IPS-18c (cell line): ENCODE results near the gene WBP2.
"Not testable (repeated sequence)": the region's sequence is repeated elsewhere in the genome, so short reads cannot be mapped to it uniquely, and the experiment has no call there.

Experiments used
- H3K4me3 ChIP-seq: 2 replicates; pipeline ENCODE4 v1.7.0; 2013; ENCODE audit warnings: low read depth, mild to moderate bottlenecking, low read length, moderate library complexity; ENCODE audit not compliant: insufficient read depth
- H3K9me3 ChIP-seq: one replicate; pipeline ENCODE4 v1.6.1; 2013; ENCODE audit warnings: mild to moderate bottlenecking, low read length, moderate library complexity; ENCODE audit not compliant: control insufficient read depth, insufficient read depth

WBP2 gene

DNA sequence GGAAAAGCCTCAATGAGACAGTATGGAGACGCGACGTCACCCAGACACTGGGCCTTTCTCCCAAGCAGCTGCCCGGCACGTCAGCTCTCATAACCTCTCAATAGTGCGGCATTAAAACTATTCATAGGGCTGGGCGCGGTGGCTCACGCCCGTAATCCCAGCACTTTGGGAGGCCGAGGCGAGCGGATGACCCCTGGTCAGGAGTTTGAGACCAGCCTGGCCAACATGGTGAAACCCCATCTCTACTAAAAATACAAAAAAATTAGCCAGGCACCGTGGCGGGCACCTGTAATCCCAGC lies 3.5 kb downstream of the WBP2 start:
- H3K9me3 ChIP-seq, H3K4me3 ChIP-seq: not testable (repeated sequence)

GRCh38 chr17:75850928-75851692 lies 4.0 kb downstream of the WBP2 start:
- H3K4me3 ChIP-seq = no peak overlapping the region

GRCh38 chr17:75849724-75850123 lies 5.4 kb downstream of the WBP2 start:
- H3K9me3 ChIP-seq = no peaks in the 10 kb centered on the region
- H3K4me3 ChIP-seq = no peak overlapping the region

More at GRCh38 chr17:75850928-75851692, 4.0 kb downstream of the WBP2 start:
- no peaks in the 10 kb centered on the region for H3K9me3 ChIP-seq

- no peak overlapping the region for H3K4me3 ChIP-seq
- H3K9me3 ChIP-seq = no peaks in the 10 kb centered on the region
Observed at GRCh38 chr17:75849279-75849646, 5.9 kb downstream of the WBP2 start.

DNA sequence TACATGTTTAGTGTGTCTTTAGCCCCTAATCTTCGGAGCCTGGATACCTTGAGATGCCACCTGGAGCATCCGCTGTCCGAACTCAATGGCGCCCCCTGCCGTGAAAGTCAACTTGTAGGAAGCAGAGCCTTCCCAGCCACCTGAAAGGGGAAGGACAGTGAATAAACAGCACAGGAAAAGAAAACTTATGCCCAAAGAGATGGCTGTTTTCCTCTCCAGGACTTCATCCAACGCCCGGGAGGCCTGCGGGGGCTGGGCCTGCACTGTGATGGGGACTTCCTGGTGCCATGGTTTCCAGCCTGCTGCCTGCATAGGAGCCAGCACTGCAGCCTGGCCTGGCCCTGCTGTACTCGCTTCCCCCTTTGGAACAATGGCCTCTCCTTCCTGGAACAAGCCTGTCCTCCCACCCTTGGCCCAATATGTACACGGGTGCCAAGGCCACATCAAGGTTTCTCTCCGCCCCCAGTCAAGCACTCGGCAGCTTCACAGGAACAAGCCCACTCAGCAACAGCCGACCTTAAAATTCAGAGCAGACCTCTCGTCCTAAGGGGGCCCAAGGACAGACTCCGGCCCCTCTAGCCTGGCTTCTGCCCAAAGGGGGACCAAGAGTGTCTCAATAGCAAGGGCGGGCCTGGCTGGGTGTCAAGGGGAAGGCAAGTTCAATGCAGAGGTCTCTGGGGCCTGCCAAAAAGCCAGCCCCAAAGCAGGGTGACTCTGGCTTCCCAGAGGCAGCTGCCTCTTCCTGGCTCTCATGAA lies 6.4 kb downstream of the WBP2 start:
- no peak overlapping the region for H3K4me3 ChIP-seq
- no peaks in the 10 kb centered on the region for H3K9me3 ChIP-seq

DNA sequence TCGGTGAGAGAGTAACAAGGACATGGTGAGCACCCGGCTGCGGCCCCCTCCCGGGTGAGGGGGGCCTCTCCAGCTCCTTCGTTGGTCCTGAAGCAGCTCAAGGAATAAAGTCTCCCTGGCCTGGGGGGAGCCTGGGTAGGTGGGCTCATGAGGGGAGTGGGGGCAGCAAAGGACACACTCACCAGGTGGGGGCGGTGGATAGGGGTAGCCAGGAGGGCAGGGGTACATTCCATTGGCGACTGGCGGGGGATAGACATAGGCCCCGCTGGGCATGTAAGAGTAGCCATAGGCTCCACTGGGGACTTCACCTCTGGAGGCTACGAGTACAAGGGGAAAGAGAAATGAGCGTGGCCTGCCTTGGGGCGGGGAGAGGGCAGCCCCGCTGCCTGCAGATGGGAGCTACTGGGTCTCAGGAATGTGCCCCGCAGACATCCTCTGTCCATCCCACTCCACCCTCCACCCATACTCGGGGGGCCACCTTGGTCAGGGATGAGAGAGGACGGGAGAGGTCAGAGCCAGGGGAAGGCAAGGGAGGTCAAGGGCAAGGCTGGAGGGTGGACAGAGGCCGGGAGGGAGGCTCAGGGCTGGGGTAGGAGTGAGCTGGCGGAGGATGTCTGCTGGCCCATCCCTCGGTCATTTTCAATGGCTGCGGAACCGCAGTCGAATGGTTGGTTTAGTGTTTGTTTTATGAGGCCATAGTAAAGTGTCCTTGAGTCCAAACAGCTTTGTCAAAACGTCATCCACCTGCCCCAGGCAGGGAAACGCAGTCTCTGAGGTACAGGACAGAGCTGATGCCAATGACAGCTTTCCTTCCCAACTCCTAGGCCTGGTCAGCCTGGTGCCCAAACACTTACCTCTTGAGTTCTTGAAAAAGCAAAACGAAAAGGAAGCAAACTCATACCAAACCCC lies 7.3 kb downstream of the WBP2 start:
- Histone ChIP-seq H3K4me3 (no peak overlapping the region), H3K9me3 (no peaks in the 10 kb centered on the region)

GRCh38 chr17:75846692-75847613 lies 8.2 kb downstream of the WBP2 start:
- Histone ChIP-seq H3K9me3 (no peaks in the 10 kb centered on the region), H3K4me3 (no peak overlapping the region)

GRCh38 chr17:75845933-75846691 lies 9.0 kb downstream of the WBP2 start:
- H3K9me3 ChIP-seq = no peaks in the 10 kb centered on the region
- H3K4me3 ChIP-seq = no peak overlapping the region

GRCh38 chr17:75845058-75845711 lies 9.9 kb downstream of the WBP2 start:
- Histone ChIP-seq H3K9me3 (no peaks in the 10 kb centered on the region), H3K4me3 (no peak overlapping the region)

DNA sequence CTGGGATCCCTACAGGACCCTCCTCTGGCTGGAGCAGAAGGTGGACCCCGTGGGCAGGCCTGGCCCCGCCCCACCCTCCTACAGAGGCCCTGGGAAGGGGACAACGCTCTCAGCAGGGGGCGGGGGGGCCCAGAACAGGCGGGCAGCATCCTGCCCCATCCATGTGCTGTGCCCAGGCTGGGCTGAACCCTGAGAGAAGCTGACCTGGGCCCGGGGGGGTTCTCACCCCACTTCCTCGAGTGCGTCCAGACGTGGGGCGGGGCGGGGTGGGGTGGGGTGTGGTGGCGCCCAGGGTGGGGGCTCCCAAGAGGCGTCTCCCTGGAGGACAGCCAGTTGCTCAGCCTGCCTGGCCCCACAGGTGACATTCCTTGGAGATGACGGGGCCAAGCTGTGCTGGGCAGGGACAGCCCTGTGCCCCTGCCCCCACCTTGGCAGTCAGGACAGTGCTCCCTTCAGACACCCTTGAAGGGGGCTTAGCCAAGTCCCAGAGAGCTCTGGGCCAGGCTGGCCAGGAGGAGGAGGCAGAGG lies 10.5 kb downstream of the WBP2 start:
- H3K4me3 ChIP-seq = no peak overlapping the region
- H3K9me3 ChIP-seq = no peaks in the 10 kb centered on the region

DNA sequence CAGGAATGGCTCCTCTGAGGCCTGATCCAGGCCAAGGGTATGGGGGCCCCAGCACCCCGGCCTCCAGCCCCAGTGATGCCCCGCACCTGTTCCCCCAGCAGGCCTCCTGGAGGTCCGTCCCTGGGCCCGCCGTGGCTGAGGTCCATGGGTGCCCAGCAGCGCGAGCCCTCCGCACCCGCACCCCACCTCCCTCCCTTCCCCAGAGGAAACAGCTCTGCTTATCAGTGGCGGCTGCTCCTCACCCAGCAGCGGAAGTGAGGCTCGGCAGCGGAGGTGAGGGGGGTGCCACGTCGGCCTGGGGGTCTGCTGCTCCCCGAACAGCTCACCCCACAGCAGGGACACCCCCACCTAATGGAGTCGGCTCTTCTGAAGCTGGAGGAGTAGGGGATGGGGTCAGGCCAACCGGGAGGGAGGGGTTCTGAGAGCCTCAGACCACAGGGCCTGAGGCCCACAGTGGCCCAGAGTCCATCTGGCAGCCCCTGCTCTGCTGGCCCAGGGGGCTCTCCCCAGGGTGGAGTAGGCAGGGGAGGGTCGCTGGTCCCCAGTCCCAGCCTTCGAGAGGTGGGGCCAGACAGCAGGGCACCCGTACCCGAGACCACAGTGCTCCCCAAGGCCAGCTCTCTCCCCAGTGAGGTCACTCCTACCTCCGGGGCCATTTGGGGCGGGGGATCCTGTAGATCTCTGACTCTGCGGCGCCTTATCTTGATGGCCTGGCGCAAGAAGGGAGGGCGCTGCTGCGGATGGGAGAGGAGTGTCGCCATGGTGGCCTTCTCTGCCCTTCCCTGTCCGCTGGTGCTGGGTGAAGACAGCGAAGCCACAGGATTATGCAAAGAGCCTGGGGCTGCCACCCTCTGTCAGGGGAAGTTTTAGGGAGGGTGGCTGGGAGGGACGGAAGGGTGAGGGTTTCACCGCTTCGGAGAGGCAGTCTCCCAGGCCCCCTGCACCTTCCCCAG lies 11.3 kb downstream of the WBP2 start, which contains the start of gene UNC13D:
TSS of gene UNC13D (minus strand) at position 828 of the 953 bp plus-strand sequence. CDS start at position 761, 67 bp downstream.
- Histone ChIP-seq H3K9me3 (no peaks in the 10 kb centered on the region), H3K4me3 (no peak within 1 kb of the TSS)

DNA sequence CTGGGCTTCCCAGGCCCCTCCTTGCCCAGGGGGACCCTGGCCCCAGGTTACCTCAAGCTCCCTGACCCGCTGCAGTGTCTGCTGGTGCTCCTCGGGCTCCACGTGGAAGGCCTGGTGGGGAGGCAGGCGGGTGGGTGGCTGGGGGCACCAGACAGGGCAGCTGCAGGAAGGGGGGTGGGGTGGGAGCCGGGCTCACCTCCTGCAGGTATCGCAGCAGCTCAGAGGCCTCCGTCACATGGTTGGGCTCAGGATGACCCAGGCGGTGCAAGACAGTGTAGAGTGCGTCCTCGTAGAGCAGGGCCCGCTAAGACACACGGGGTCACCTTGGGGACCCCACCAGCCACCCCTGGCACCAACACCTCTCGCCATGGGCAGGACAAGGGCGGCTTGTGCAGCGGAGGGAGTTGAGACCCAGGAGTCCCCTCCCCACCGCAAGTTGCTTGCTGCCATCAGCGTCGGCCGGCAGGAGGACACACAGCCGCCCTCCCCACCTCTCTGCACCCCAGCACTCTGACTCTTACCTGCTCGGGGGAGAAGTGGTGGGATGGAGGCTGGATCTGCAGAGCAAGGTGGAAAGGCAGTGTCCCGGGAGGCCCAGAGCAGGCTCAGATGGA lies 12.1 kb downstream of the WBP2 start:
- Histone ChIP-seq H3K4me3 (no peak overlapping the region), H3K9me3 (no peaks in the 10 kb centered on the region)

- no peak overlapping the region for H3K4me3 ChIP-seq
Observed at GRCh38 chr17:75842411-75842810, 12.7 kb downstream of the WBP2 start.

DNA sequence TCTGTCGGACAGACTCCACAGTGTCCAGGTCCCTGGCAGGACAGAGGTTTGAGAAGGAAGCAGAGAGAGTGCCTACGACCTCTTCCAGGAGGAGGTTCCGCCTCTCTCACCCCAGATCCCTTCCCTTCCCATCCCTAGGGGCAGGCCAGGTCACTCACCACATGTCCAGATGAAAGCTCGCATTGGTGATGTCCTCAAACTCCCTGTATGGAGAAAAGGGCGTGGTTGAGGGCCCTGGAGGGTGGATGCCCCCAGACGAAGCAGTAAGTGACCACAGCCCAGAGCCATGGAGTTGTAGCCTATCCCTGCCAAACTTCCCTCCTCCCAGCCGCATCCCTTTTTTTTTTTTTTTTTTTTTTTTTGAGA lies 14.4 kb downstream of the WBP2 start:
- Histone ChIP-seq H3K4me3 (no peak overlapping the region), H3K9me3 (no peaks in the 10 kb centered on the region)

More at GRCh38 chr17:75842411-75842810, 12.7 kb downstream of the WBP2 start:
- H3K9me3 ChIP-seq = no peaks in the 10 kb centered on the region
